ENCODE measurements around the gene QRICH1.

The QRICH1 gene

GRCh38 chr3:49112262-49112661 lies 18.4 kb upstream of the QRICH1 start:
- no peak for DNase-seq

GRCh38 chr3:49111347-49111746 lies 17.5 kb upstream of the QRICH1 start:
- DNase-seq, result no peak

DNA sequence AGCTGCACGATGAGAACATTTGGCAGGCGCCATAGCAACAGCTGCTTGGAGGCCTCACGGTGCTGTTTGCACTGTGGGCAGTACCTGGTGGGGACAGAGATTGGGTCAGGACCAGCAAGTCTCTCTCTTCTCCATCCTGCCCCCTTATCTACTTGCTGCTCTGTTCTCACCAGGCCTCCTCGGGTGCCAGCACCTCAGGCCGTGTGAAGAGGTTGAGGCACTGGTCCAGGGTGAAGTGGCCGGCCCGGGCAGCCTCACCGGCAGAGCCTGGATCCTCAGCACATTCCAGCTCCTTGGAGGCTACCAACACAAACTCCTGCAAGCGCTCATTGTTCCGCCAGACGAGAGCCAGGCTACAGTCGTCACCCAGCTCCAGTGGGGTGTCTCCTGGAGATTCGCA lies 16.9 kb upstream of the QRICH1 start:
- no peak for DNase-seq

- no peak for DNase-seq
Observed at GRCh38 chr3:49108346-49108745, 14.5 kb upstream of the QRICH1 start.

GRCh38 chr3:49104427-49105291 lies 10.8 kb upstream of the QRICH1 start, which contains the start of gene QARS1:
TSS of gene QARS1 (minus strand) at chr3:49104757. CDS start at chr3:49104733, 24 bp downstream.
- DNase-seq, result peak; percentile 53

DNA sequence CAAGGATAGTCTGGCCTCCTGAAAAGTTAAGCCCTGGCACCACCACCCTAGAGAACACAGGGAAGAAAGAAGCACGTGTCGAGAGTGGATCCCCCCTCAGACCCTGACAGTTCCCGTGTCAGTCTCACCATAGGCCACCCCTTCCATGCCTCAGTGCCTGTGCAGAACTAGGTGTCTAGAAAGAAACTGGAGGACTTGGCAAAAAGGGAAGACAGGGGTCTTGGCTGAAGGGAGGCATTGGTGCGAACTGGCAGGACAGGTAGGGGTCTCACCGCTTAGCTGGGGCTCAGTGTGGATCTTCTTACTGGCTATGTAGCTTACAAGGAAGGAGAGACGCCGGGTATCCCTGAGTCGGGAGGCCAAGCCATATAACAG lies 10.2 kb upstream of the QRICH1 start:
- DNase-seq, result no peak

- no peak for DNase-seq
Observed at GRCh38 chr3:49100046-49100615, 6.3 kb upstream of the QRICH1 start.

DNA sequence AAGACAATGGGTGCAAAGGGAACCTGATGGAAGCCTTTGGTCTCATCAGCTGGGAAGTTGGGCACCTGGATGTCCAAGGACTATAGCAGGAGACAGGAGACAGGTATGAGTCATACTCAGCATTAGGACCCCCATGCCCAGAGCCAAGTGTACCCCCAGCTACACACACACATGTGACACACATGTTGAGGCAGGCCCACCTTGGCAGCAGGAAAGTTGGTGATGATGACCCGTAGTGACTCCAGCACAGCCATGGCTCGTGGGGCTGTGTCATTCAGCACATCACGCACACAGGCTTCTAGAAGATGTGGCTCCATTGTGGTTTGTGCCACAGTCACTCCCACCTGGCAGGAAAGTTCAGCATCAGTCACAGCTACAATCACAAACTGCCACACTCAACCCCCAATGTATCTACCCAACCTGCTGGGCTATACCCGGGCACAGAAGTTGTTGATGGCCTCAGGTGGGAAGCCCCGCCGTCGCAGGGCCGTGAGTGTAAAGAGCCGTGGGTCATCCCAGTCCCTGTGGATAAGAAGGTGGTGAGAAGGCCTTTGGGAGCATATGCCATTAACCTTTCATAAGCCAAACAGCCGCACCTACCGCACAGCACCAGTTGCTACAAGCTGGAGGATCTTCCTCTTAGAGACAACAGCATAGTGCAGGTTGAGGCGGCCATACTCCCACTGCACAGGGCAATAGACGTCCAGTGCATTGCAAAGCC lies 5.2 kb upstream of the QRICH1 start:
- no peak for DNase-seq

- DNase-seq, result no peak
Observed at GRCh38 chr3:49098429-49098828, 4.6 kb upstream of the QRICH1 start.

DNA sequence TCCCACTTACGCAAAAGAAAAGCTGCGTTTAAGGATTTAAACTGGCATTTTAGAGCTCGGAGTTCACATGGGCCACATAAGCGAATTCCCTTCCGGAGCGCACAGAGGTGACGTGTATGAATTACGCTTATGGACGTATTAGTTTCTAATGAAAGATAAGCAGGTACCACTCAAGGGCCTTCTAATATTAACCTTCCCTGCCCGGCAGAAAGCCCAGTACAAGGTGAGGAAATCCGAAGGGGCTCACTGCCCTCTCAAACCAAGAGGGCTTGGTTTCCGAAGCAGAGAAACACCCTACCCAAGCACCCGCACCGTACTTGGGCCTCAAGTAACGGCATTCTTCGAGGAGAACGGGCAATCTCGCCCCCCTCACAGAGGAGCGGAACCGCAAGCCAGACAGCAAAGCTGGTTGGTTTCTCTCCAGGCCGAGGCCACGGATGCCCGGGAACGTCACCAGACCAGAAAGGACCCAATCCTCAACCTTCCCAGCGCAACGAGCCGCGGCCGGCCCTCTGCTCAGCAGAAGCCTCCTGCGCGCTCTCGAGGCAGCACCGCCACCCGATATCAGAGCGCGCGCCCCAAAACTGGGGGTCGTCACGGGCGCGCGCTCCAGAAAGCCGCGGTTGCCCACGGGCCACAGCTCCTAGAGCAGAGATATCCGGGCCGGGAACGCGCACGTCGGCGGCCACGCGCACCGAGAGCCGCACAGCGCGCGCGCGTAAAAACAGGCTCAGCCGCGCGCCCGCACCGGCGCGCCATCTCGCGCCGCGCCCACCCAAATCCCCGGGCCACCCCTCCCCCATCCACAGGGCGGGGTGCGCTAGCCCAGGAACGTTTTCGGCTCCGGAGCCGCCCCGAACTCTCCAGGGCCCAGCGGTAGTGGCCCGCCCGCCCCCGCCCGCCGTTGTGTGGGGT lies 676 bp downstream of the QRICH1 start:
- DNase-seq, result peak; percentile 23

DNA sequence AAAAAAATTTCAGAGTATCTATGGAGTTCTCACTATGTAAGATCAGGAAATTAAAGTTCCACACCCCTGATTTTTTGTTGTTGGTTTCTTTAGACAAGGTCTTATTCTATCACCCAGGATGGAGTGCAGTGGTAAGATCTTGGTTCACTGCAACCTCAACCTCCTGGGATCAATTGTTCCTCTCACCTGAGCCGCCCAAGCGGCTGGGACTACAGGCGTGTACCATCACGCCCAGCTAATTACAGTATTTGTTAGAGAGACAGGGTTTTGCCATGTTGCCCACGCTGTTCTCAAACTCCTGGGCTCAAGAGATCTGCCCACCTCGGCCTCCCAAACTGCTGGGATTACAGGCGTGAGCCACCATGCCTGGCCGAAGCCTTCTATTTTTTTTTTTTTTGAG lies 12.4 kb downstream of the QRICH1 start:
- DNase-seq, result no peak

DNA sequence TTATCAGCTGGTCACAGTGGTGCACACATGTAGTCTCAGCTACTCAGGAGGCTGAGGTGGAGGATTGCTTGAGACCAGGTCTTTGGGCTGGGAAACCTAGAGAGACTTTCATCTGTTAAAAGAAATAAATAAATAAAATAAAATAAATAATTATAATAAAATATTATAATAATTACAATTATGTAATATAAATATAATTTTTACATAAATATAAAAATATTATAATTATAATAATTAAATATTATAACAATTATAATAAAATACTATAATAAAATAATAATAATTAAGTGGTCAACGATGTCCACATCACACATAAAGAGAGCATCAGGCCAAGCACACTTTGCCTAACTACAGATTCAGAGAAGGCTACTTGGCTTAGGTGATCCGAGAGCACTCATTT lies 14.6 kb downstream of the QRICH1 start:
- no peak for DNase-seq

DNA sequence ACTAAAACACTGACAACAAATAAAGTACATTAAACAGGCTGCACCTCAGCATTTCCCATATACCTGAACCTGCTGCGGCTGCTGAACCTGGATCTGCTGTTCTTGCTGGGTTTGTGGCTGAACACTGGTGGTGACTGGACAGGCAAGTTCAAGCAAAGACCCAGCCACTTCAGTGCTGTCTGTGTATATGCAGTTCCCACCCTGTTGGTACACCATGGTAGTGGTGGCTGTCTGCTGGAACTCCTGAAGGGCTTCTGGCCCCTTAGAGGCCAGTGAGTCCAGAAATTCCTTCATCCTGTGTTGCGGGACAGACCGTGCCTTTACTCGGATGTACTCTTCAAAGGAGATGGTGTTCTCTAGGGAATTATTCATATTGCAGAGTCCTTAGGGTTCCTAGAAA lies 17.2 kb downstream of the QRICH1 start:
- no peak for DNase-seq

DNA sequence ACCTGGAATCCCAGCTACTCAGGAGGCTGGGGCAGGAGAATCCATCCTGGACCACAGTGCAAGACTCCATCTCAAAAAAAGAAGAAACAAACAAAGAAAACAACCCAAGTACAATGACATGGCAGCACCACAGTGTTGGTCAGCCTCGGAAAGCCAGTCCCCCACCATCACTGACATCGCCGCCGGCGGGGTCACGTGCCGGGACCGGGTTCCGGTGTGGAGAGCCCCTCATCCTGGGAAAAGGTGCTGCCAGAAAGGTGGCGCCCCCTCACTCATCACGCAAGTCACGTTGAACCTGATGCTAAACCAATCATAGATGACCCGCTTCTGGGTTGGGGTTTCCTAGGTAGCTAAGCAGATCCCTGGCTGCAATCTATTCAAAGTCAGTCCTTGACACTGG lies 17.8 kb downstream of the QRICH1 start:
- DNase-seq, result no peak

- no peak for DNase-seq
Observed at GRCh38 chr3:49058011-49058410, 35.9 kb downstream of the QRICH1 start.

DNA sequence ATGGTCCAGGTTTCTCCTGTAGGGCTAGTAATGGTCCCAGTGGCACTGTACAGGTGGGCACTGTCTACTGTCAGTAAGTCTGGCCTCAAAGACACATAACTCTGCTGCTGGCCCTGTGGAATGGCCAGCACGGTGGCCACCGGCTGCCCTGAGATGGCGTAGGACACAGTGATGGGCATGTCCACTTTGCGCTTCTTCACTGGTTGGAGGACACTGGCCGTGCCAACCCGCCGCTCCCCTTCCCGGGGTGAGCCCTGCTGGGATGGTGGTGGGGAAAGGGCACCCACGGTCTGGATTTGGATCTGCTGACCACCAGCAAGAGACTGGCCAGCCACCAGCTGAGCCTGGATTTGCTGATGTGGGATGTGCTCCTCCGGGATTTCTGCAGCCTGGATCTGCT lies 36.6 kb downstream of the QRICH1 start:
- DNase-seq, result no peak

GRCh38 chr3:49054344-49054862 lies 39.5 kb downstream of the QRICH1 start:
- DNase-seq, result no peak

DNA sequence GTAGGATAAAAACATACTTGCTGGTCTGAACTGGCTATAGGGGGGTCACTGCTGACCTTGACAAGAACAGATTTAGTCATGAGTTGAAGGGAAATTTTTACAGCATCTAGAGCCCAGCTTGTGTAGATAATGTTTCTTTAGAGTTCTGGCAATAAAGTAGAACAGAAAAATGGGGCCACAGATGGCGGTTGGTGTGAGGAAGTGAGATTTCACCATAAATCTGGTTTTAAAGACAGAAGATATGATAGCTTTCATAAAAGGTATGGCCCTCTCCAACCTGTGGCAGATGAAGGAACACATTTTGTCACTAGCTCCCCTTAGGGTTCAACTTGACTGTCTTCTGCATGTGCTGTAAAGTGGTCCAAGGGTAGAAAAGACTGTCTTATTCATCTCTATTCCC lies 40.3 kb downstream of the QRICH1 start:
- DNase-seq, result no peak

DNA sequence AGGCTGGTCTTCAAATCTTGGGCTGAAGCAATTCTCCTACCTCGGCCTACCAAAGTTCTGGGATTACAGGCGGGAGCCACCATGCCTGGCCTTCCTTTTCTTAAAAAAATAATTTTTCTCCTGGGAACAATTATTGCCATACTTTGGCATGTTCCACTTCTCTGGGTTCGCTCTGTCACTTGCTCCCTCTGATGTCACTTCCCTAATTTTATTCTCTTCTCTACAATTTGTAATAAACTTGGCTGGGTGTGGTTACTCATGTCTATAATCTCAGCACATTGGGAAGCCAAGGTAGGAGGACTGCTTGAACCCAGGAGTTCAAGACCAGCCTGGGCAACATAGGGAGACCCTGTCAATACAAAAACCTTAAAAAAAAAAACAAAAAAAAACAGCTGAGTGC lies 58.6 kb downstream of the QRICH1 start:
- DNase-seq, result no peak

DNA sequence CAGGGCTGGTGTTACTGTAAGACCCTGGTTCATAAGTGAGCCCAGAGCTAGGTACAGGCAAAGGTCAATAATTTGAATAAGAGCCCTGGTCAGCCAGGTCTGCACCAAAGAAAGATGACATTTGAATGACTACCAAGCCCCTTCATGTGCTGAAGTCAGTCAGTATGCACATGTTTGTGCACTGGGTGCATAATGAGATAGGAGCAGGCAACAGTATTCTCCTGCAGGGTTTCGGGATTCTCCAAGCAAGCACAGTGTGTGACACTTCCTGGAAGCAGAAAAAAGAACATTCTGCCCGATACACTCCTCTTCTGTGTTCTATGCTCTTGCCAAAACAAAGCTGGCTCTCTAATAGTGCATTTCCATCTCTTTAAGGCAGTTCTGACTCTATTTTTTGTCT lies 59.2 kb downstream of the QRICH1 start:
- no peak for DNase-seq

DNA sequence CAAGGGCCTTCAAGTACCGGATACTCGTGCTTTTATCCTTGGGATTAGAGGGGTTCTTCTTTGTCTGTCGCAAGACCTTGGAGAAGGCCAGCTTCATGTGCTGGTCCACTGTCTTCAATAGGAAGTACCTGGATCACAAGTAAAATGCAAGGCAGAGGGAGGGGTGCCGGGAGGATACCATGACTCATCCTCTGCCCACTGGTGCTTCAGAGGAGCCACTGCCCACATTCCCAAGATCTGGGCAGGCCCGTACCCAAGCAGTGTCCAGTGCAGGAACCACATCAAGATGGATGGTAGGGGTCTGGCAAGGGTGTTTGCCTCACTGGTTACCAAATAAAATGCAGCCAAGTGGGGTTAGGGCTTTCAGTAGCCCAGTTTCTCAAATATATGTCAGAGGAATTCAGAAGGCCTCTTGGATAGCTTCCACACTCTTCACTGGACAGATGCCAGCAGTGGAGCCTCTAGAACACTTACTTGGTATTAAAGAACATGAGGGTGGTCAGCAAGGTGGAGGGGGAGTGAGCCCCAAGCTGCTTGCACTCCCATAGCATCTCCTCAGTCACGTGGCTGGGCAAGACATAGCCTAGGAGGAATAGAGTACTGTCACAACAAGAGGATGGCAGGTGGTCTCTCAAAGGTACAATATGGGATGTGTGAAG lies 61.1 kb downstream of the QRICH1 start:
- DNase-seq, result no peak

DNA sequence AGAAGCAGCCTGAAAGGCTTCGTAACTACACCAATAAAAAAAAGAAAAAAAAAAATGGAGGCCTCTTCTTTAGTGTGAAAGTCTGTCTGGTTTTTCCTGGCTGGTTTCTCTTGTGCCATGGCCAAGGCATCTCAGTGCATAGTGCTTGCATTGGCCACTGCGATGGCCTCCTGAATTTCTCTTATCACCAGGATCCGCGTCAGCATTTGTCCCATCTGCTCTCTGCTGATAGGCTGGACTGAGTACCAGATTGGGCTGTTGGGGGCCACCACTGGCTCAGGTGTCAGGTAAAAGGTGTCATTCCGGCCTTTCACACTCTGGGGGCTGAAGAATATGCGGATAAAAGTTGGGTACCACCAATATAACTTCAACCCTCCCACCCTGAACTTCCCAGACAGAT lies 63.5 kb downstream of the QRICH1 start:
- DNase-seq, result no peak

Measured in NCI-H774 (cell line).